Stimulated activated CD8-positive, alpha-beta memory T cell treated with anti-CD3 and anti-CD28 coated beads, Interleukin-15, amount 100 ng/mL, for 4 hours (primary cell): ENCODE results near the gene FRAS1.
"Not testable (repeated sequence)": the region's sequence is repeated elsewhere in the genome, so short reads cannot be mapped to it uniquely, and the experiment has no call there.

Experiments used
- DNase-seq, 2 donors: peaks; one replicate each; pipeline ENCODE4 v3.0.0-alpha.2; 2020; ENCODE audit warnings: low read depth in 2 of 2

Gene FRAS1

DNA sequence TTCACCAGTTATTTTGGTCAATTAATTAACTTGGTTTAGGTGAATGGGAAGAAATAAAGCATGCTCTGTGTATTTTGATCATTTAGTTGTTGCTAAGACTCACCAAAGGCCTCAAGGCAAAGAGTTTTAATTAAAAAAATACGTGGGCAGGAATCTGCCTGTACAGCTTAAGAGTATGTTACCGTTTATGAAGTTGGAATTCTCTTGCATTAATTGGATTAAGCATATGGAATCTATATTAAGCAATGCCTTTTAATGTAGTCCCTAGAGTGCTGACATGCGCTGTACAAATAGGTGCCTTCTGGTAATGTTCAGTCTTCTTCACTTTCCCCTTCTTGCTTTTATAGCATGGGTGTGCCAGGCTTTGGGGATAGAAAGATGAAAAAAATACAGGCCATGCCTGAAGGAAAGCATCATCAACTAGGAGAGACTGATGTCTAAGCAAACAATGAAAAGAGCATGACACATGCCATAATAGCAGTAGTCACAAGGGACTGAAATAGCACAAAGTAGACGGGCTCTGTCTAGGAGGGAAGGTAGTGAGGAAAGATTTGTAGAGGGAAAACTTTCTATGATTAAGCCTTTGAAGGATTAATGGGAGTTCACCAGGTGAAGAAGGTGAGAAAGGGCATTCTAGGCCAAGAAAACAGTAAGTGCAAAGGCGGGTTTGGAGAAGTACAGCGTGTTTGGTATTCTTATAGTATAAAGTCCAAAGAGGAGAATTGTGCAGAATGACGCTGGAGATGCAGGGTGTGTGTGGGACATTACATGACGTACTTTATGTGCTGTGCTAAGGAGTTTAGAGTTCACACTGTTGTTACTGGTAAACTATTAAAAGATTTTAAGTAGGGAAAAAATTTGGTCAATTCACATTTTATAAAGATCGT is 268.4 kb downstream of the FRAS1 start:
- DNase-seq = no peak

DNA sequence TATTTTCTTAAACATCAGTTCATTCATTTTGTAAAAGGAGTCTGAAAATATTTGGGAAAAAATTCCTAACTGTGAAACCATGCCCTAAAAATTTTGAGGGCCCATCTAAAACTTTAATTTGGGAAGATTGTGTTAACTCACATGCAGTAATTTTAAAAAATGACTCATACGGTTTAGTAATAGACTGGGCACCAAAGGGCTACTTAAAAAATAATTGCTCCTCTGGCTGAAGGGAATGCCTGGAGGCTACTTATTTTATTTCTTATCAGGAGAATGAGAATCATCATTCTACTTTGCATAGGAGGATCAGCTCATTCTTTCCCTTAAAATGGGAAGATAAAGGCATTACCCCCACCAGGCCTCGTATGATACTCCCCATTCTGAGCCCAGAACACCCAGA is 271.5 kb downstream of the FRAS1 start:
- DNase-seq = not testable (repeated sequence)

GRCh38 chr4:78331186-78331585 is 274.1 kb downstream of the FRAS1 start:
- DNase-seq = no peak

DNA sequence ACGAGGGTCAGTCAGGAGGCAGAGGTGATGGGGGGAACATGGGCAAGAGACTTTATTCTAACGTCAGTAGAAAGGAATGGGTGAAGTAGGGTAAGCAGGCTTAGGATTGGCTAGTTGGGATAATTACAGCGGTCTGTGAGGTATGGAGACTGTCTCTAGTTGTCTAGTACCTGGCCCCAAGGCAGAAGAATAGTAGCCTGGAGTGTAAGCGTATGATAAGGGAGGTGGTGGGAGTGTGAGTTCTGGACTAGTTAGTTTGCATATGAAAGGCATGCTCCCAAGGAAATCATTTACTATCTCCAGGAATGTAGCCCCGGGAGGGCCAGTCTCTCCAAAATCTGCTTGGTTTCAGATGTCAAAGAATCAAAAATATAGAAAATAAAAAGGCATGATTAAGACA is 274.8 kb downstream of the FRAS1 start:
- no peak for DNase-seq

DNA sequence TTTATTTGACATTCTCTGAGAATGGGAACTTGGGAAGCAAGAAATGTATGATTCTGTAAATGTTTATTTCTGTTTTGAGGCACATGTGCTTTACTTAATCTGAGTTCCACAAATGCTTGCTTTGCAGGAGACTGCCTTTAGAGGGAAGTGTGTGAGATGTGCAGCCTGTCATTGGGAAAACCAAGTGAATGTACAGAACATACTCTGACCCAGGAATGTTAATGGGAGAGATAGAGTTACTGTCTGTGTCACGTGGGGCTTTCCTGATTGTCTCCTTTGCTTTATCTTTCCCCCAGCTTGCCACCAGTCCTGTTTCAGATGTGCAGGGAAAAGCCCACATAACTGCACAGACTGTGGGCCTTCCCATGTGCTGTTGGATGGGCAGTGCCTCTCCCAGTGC is 275.9 kb downstream of the FRAS1 start:
- no peak for DNase-seq

GRCh38 chr4:78336093-78336943 is 279.2 kb downstream of the FRAS1 start:
- DNase-seq = no peak

GRCh38 chr4:78337244-78338020 is 280.3 kb downstream of the FRAS1 start:
- no peak for DNase-seq

DNA sequence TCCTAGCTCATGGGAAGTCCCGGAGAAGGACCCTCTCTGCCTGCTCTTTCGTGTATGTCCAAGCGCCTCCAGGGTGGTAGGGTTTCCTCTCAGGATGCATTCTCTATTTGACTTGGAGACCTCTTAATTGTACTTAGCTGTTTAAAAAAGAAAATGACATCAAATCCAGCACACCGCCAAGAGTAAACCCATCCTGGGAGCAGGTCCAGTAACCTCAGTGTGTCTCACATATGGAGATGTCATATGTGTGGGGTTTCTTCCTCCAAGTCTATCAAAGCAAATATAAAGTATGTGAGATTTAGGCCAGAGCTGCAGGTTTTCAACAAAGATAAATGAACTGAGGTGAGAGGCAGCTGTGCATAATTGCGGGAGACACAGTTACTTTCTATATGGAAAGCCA is 285.0 kb downstream of the FRAS1 start:
- DNase-seq = no peak

DNA sequence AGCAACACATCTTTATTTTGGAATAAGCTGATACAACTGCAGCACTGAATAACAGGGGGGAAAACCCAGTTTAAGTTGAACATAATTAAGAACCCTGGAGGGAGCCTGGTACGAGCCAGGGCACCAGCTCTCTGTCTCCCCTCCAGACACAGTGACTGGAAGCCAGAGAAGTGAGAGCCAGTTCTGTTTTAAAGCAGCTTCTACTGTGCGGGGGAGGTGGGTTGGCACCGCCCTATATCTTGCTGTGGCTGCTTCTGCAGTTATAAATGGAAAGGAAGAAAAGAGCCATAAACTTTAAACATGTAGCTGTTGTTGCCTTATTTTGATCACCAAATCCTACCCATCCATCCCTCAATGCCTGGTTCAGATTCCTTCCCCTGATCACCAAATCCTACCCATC is 286.6 kb downstream of the FRAS1 start:
- no peak for DNase-seq

DNA sequence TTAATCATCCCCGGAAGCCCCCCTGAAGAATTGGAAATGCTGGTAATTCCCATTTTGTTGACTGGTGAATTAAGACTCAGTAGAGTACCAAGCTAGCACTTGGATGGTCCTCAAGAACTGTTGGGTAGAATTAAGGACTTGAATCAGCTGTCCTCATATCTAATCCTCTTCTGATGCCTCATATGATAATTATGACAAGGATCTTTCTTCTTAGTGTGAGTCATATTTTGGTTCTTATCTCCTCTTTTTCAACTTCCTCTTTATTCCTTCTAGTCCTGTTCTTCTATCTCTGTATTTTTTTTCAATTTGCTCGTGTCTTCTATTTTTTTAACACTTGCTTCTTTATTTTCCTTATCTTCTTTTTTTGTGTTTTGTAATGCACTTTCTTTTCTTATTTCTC is 288.1 kb downstream of the FRAS1 start:
- DNase-seq = no peak

- DNase-seq = no peak
Measured at GRCh38 chr4:78346222-78346621, 289.1 kb downstream of the FRAS1 start.

DNA sequence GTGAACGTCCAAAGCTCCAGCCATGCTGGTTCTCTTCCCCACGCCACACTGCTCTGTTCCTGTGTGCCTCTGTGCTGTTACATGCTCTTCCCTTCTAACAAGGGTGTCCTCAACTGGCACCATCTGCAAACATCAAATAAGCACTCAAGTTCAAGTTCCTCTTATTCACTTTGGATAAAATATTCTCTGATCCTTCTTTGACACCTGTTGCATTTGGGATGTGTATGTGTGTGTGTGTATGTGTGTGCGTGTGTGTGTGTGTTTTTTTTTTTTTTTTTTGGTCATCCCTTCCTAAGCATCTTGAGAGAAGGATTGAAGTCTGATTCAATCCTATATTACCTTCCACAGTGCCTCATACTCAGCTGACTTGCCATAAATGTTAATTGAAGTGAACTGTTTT is 290.4 kb downstream of the FRAS1 start:
- no peak for DNase-seq

GRCh38 chr4:78353921-78354320 is 296.8 kb downstream of the FRAS1 start:
- no peak for DNase-seq

DNA sequence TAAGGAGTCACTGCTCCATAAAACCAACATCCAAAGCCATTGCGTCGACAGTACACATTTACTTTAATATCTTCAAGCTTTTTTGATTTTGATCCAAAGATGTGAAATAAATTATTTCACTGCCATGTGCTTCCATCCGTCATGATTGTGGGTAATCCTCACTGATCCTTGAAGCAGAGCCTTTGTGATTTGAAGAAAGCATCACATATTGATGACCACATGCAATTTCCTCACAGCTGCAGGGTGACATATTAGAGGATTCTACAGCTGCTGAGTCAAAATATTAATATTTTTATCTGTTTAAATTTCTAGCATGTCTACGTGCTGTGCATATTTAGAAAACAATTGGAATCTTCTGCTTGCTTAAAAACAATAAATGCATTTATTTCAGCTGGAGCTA is 297.7 kb downstream of the FRAS1 start:
- DNase-seq = no peak

DNA sequence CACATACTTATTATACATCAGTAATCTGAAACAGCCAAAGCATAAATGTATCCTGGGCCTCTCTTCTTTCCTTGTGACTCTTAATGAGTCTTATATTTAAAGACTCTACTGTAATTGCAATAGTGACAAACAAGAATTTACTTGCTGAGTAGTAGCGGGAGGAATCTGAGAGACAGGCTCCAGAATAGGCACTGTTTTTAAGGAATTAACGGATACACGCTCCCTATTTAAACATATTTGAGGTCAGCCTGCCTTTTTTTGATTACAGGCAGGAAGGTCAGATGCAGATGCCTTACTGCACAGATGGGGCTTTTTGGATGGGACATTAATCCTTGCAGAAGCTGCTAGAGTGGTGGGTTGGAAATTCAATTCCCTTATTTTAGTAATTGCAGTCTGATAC is 298.2 kb downstream of the FRAS1 start:
- no peak for DNase-seq

- DNase-seq = no peak
Measured at GRCh38 chr4:78356251-78356786, 299.2 kb downstream of the FRAS1 start.

DNA sequence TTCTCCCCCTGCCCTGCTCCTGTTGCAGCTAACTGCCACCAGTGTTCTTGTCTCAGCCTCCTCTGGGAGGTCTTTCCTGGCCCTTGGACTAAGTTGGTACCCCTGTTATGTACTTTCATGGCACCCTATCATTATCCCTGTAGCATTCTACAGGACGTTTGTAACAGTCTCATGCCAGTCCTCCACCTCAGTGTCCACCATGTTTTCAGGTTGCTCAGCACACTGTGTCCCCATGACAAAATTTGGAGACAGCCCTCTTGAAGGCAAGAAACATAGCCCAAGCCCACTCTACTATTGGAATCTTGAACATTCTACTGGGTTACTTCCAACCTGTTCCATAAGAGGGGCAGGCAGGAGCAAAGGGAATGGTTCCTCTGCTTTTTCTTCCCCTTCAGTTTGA is 300.0 kb downstream of the FRAS1 start:
- DNase-seq = no peak

GRCh38 chr4:78360466-78360865 is 303.3 kb downstream of the FRAS1 start:
- no peak for DNase-seq

DNA sequence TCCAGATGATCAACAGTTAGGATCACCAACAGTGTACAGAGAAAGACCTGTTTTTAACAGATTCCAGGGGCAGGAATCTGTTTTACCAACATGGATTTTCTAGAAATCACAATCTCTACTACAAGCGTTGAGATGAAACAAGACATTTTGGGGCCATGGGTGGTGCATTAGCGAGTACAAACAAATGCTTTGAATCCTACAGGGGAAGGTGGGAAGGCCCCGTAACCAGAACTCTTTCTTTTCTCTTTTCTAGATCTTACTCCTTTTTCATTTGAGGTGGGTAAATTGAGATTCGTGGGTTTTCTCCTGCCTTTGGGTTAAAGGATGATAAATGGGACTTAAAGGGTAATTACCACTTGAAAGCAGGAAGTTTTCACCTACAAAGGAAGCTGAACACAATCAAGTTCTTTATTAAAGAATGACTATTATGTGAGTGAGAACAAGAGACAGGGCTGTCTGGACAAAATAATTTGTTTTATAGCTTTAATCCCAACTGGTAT is 304.5 kb downstream of the FRAS1 start:
- DNase-seq = no peak

DNA sequence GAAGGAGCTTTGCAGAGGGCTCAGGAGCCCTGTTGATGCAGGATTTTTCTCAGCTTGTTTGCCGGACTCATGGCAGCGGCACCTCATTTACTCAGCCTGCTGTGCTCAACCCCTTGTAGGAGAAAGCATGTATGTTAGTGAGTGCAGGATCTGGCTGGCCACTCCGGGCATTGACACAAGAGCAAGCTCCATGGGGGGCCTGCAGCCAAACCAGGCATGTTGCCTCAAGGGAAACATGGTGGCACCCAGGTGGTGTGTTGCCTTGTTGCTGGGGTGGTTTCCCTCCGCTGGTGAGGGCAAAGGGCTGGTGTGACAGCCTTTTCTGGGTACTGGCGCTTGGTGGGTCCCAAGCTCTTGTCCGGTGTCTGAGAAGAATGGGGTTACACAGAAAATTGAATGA is 305.2 kb downstream of the FRAS1 start:
- DNase-seq = no peak

- no peak for DNase-seq
Measured at GRCh38 chr4:78363031-78363570, 306.0 kb downstream of the FRAS1 start.
